Lung (tissue), 12 donors: ENCODE results near the gene CUL7. TPM values are rescaled to one million over a fixed set of nuclear protein-coding genes. Genes with fewer than 3 reads are reported as not detected.

ENCODE experiments used
- ATAC-seq: fragments of 200-7000 bp; cut with Tn5 transposase; one replicate; pipeline ENCODE4 v1.9.1; 2020; ENCODE audit warnings: moderate number of reproducible peaks; ENCODE audit not compliant: insufficient read depth, low FRiP score
- DNase-seq, 3 donors: peaks; one replicate each; pipeline ENCODE4 v3.0.0-alpha.2; 2013 to 2017
- H3K27ac ChIP-seq, 2 donors: one replicate each; pipeline ENCODE4 v1.5.1; 2013; ENCODE audit warnings: mild to moderate bottlenecking in 2 of 2, moderate library complexity in 2 of 2, control low read depth in 1 of 2, inconsistent platforms in 1 of 2, low read depth in 1 of 2, low read length in 1 of 2
- H3K27me3 ChIP-seq, 3 donors: one replicate each; pipeline ENCODE4 v1.5.1; 2013; ENCODE audit warnings: low read length in 2 of 3; ENCODE audit not compliant: control insufficient read depth in 3 of 3, insufficient read depth in 3 of 3
- H3K36me3 ChIP-seq, 4 donors: one replicate each; pipeline ENCODE4 v1.5.1; 2013; ENCODE audit warnings: low read length in 4 of 4, mild to moderate bottlenecking in 1 of 4, moderate library complexity in 1 of 4; ENCODE audit not compliant: control insufficient read depth in 4 of 4, insufficient read depth in 4 of 4
- H3K4me1 ChIP-seq, 5 donors: one replicate each; pipeline ENCODE4 v1.5.1; 2013; ENCODE audit warnings: low read length in 5 of 5, mild to moderate bottlenecking in 2 of 5, moderate library complexity in 1 of 5; ENCODE audit not compliant: control insufficient read depth in 5 of 5, insufficient read depth in 5 of 5
- H3K4me3 ChIP-seq: one replicate; pipeline ENCODE4 v1.5.1; 2013; ENCODE audit warnings: mild to moderate bottlenecking, control low read depth, moderate library complexity
- H3K9ac ChIP-seq, 2 donors: one replicate each; pipeline ENCODE4 v1.5.1; 2013; ENCODE audit warnings: low read length in 2 of 2, control low read depth in 1 of 2; ENCODE audit not compliant: insufficient read depth in 1 of 2
- H3K9me3 ChIP-seq, 4 donors: one replicate each; pipeline ENCODE4 v1.5.1; 2013; ENCODE audit warnings: low read length in 3 of 4, mild to moderate bottlenecking in 1 of 4, moderate library complexity in 1 of 4; ENCODE audit not compliant: control insufficient read depth in 4 of 4, insufficient read depth in 3 of 4
- WGBS, 2 donors: extraction: QIAGEN DNeasy Blood & Tissue Kit; methylation state at CpG; one replicate each; pipeline ENCODE4 v1.1.7; 2013; 5-methylcytosine and 5-hydroxymethylcytosine counted together
- polyA plus RNA-seq, 2 donors: library from polyadenylated mRNA; stranded (reverse); fragments of 200-250 nt; gene quantifications; one replicate each; pipeline ENCODE4 v1.2.1, GENCODE V29; 2013
- total RNA-seq, 2 donors: library from RNA; depleted of rRNA in 1 of 2; stranded (reverse); fragments of >200 nt in 1 of 2; gene quantifications; one replicate each; pipeline ENCODE4 v1.2.1, GENCODE V29; 2014 to 2021
- TF ChIP-seq, protein P1 (sequence below): IDR thresholded peaks from 2 replicates; pipeline ENCODE4 v1.5.1; 2012; ENCODE audit warnings: mild to moderate bottlenecking; ENCODE audit errors: control extremely low read depth, extremely low read depth
- donor health status: control.
- donor health status: control.
- donor health status: Bipolar disorder and iron deficiency.
- donor health status: healthy.
- donor health status: DM: yes; HTN: yes; CAD: no.

The CUL7 gene
- total and polyA plus RNA-seq, 4 donors = 8.2 to 23.6 (median 15.2) TPM

DNA sequence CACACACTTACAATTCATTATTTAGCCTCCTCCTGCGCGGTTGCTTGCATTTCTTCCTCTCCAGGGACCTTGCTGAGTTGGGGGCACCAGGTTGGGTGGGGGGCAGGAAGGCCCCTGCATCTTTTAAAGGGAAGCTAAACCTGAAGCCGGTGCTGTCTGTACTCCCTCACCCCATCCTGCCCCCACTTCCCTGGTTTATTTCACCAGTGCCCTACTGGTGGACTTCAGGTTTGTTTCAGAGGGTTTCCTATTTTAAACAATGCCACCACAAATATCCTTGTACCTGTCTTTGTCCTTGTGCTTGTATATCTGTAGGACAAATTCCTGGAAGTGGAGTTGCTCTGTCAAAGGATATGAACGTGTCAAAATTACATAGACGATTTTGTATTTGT lies 43.4 kb upstream of the CUL7 start:
- DNase-seq (no peak), ATAC-seq (no peak)
- Histone ChIP-seq H3K4me3 (no peak overlapping the region), H3K27ac (peak overlapping the region in 1 of 2 donors; percentile 91), H3K36me3 (peaks cover 0 to 2% (median 0%) of the 10 kb centered on the region in 4 donors), H3K9me3 (no peaks in the 10 kb centered on the region), H3K4me1 (peaks cover 0 to 55% (median 27%) of the 10 kb centered on the region in 5 donors), H3K9ac (no peak overlapping the region), H3K27me3 (no peaks in the 10 kb centered on the region)
- TF ChIP-seq, protein P1, sequence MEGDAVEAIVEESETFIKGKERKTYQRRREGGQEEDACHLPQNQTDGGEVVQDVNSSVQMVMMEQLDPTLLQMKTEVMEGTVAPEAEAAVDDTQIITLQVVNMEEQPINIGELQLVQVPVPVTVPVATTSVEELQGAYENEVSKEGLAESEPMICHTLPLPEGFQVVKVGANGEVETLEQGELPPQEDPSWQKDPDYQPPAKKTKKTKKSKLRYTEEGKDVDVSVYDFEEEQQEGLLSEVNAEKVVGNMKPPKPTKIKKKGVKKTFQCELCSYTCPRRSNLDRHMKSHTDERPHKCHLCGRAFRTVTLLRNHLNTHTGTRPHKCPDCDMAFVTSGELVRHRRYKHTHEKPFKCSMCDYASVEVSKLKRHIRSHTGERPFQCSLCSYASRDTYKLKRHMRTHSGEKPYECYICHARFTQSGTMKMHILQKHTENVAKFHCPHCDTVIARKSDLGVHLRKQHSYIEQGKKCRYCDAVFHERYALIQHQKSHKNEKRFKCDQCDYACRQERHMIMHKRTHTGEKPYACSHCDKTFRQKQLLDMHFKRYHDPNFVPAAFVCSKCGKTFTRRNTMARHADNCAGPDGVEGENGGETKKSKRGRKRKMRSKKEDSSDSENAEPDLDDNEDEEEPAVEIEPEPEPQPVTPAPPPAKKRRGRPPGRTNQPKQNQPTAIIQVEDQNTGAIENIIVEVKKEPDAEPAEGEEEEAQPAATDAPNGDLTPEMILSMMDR = no peak
- 24 to 53% methylated on average over 5 of the region's 5 CpGs for WGBS, 2 donors

DNA sequence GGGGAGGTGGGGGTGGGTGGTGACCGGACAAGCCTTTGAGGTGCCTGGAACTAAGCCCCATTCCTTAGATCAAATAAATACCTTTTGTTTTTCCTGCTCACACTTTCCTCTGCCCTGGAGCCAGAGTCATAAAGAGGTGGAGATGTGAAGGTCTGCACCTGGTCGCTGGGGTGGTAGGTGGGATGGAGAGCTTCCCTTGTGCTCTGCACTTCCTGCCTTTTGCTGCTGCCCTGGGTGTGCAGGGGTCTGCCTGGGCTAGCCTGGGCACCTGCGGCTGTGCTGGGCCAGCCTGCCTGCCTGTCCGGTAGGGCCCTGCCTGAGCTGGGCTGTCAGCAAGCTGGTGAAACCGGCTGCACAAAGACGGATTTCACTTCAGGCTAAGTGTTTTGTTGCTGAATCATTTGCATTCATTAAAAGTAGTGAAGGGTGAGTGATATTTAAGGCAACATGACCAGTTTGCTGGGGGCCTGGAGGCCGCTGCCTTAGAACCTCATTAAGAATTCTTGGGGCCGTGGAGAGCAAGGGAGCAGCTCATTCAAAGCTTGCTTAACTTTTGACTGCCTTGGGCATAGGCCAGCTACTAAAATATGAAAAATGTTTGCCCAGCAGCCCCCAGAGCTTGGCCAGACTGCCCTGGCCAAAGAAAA lies 42.9 kb upstream of the CUL7 start:
- H3K9ac ChIP-seq = no peak overlapping the region
- peaks cover 0 to 2% (median 0%) of the 10 kb centered on the region in 4 donors for H3K36me3 ChIP-seq
- peak; percentile 80 to 91 (median 88) for DNase-seq
- H3K4me3 ChIP-seq = no peak overlapping the region
- peak overlapping the region in 1 of 2 donors; percentile 91 for H3K27ac ChIP-seq
- peak; percentile 68 for ATAC-seq
- peaks cover 0 to 53% (median 27%) of the 10 kb centered on the region in 5 donors for H3K4me1 ChIP-seq
- 42 to 67% methylated on average over 8 of the region's 8 CpGs for WGBS, 2 donors
- no peaks in the 10 kb centered on the region for H3K27me3 ChIP-seq
- TF ChIP-seq, protein P1 = no peak
- H3K9me3 ChIP-seq = no peaks in the 10 kb centered on the region

DNA sequence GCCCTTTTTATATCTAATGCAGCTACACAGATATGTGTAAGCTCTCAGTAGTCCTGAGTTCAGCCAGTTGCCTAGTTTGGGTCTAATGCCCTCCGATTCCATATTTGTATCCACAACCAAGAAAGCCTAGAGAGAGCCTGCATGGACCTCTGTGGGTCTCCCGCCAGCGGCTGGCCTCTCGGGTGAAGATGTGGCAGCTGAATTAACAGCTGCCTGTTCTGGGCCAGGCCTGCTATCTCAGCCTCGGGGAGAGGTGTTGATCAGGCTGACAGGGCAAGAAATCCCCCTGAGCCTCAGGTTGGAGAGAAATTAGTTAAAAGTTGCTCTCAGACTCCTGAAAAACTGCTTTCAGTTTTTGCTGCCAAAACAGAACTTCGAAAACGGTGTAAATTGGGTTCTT lies 42.3 kb upstream of the CUL7 start:
- no peak for ATAC-seq
- Histone ChIP-seq H3K9me3 (no peaks in the 10 kb centered on the region), H3K36me3 (peaks cover 0 to 2% (median 0%) of the 10 kb centered on the region in 4 donors), H3K27ac (peak overlapping the region in 1 of 2 donors; percentile 84), H3K27me3 (no peaks in the 10 kb centered on the region), H3K9ac (peak overlapping the region in 1 of 2 donors; percentile 47), H3K4me3 (no peak overlapping the region), H3K4me1 (peaks cover 0 to 59% (median 32%) of the 10 kb centered on the region in 5 donors)
- 46 to 60% methylated on average over 7 of the region's 7 CpGs for WGBS, 2 donors
- DNase-seq = no peak
- TF ChIP-seq, protein P1 = no peak
